Upper lobe of left lung (tissue), 6 donors: ENCODE measurements around the gene ADAMTS19. TPM values are rescaled to one million over a fixed set of nuclear protein-coding genes. Genes with fewer than 3 reads are reported as not detected.
A peak's percentile ranks its signal among the peaks of the same experiment; 100 is the strongest.

Source experiments
- ATAC-seq, 2 donors: fragments of 200-7000 bp; cut with Tn5 transposase; one replicate each; pipeline ENCODE4 v1.9.1; 2022; ENCODE audit warnings: mild to moderate bottlenecking in 2 of 2, moderate library complexity in 2 of 2; ENCODE audit not compliant: low FRiP score in 2 of 2
- DNase-seq, 2 donors: peaks; one replicate each; pipeline ENCODE4 v3.0.0-alpha.2; 2019 to 2020
- H3K27ac ChIP-seq, 4 donors: fragments of 200-600 bp; sonication (generic); one replicate each; pipeline ENCODE4 v1.5.1; 2016 to 2019
- H3K27me3 ChIP-seq, 4 donors: fragments of 200-600 bp; sonication (generic); one replicate each; pipeline ENCODE4 v1.5.1; 2017 to 2019
- H3K36me3 ChIP-seq, 4 donors: fragments of 200-600 bp; sonication (generic); one replicate each; pipeline ENCODE4 v1.5.1; 2016 to 2019
- H3K4me1 ChIP-seq, 4 donors: fragments of 200-600 bp; sonication (generic); one replicate each; pipeline ENCODE4 v1.5.1; 2018 to 2019
- H3K4me3 ChIP-seq, 4 donors: fragments of 200-600 bp; sonication (generic); one replicate each; pipeline ENCODE4 v1.5.1; 2017 to 2019; ENCODE audit warnings: mild to moderate bottlenecking in 2 of 4, moderate library complexity in 1 of 4
- H3K9me3 ChIP-seq, 4 donors: fragments of 200-600 bp; sonication (generic); one replicate each; pipeline ENCODE4 v1.5.1; 2018 to 2019
- CTCF ChIP-seq, 6 experiments: fragments of 450-650 bp in 4 of 6; fragments of 200-600 bp in 2 of 6; sonication (generic) in 2 of 6; IDR thresholded peaks; one replicate each; pipeline ENCODE4 v1.5.1; 2016 to 2019; ENCODE audit warnings: antibody characterized with exemption in 6 of 6
- EP300 ChIP-seq, 4 donors: sonication (generic); formaldehyde crosslinking; IDR thresholded peaks; one replicate each; pipeline ENCODE4 v1.5.1; 2017; ENCODE audit warnings: antibody characterized with exemption in 4 of 4, control low read depth in 2 of 4
- POLR2A ChIP-seq, 4 donors: fragments of 450-650 bp; IDR thresholded peaks; one replicate each; pipeline ENCODE4 v1.5.1; 2016 to 2017; ENCODE audit warnings: antibody characterized with exemption in 4 of 4, mild to moderate bottlenecking in 2 of 4
- POLR2AphosphoS5 ChIP-seq, 2 donors: sonication (generic); formaldehyde crosslinking; IDR thresholded peaks; one replicate each; pipeline ENCODE4 v1.5.1; 2017; ENCODE audit warnings: antibody characterized with exemption in 2 of 2
- WGBS, 2 donors: methylation state at CpG; one replicate each; pipeline ENCODE4 v1.1.5; 2017 to 2018; 5-methylcytosine and 5-hydroxymethylcytosine counted together
- total RNA-seq, 6 donors: library from RNA; depleted of rRNA in 4 of 6; stranded (reverse); fragments of >200 nt in 4 of 6; gene quantifications; one replicate each; pipeline versions ENCODE4 v1.1.0 to v1.2.1, GENCODE V29; 2016 to 2021
- donor health status: DM: no; HTN: no; CAD: no; lungs with moderate emphysema.
- donor health status: DM: no; HTN: yes; CAD: no; lungs with severe emphysema.

ADAMTS19 gene
- total RNA-seq, 6 donors from 2014 or later = 0.17 to 0.29 TPM; not detected in 4

GRCh38 chr5:129748913-129749880, 289.1 kb downstream of the ADAMTS19 start:
- no peak overlapping the region for H3K27ac ChIP-seq
- no peaks in the 10 kb centered on the region for H3K9me3 ChIP-seq
- no peak overlapping the region for H3K4me3 ChIP-seq
- DNase-seq (no peak), ATAC-seq (no peak)
- no peaks in the 10 kb centered on the region for H3K4me1 ChIP-seq
- no peaks in the 10 kb centered on the region for H3K36me3 ChIP-seq
- 84 to 95% methylated on average over 1 of the region's 1 CpG for WGBS, 2 donors
- TF ChIP-seq CTCF (IDR thresholded peaks at IDR 0.05) (no peak), POLR2A (IDR thresholded peaks at IDR 0.05) (no peak), POLR2AphosphoS5 (IDR thresholded peaks at IDR 0.05) (no peak), EP300 (IDR thresholded peaks at IDR 0.05) (no peak)
- H3K27me3 ChIP-seq = no peaks in the 10 kb centered on the region

- Histone ChIP-seq H3K27ac (no peak overlapping the region), H3K4me3 (no peak overlapping the region), H3K4me1 (no peaks in the 10 kb centered on the region), H3K9me3 (no peaks in the 10 kb centered on the region), H3K36me3 (no peaks in the 10 kb centered on the region), H3K27me3 (no peaks in the 10 kb centered on the region)
- 69 to 73% methylated on average over 1 of the region's 1 CpG for WGBS, 2 donors
- no peak for DNase-seq
- TF ChIP-seq CTCF (IDR thresholded peaks at IDR 0.05) (no peak), POLR2AphosphoS5 (IDR thresholded peaks at IDR 0.05) (no peak)
- ATAC-seq = no peak
Observed at GRCh38 chr5:129760636-129761325, 300.7 kb downstream of the ADAMTS19 start.

GRCh38 chr5:129763651-129764050, 303.6 kb downstream of the ADAMTS19 start:
- TF ChIP-seq POLR2AphosphoS5 (IDR thresholded peaks at IDR 0.05) (no peak), EP300 (IDR thresholded peaks at IDR 0.05) (no peak), CTCF (IDR thresholded peaks at IDR 0.05) (no peak), POLR2A (IDR thresholded peaks at IDR 0.05) (no peak)

GRCh38 chr5:129766798-129767197, 306.7 kb downstream of the ADAMTS19 start:
- Histone ChIP-seq H3K4me3 (no peak overlapping the region), H3K9me3 (no peaks in the 10 kb centered on the region), H3K27ac (no peak overlapping the region), H3K36me3 (no peaks in the 10 kb centered on the region), H3K27me3 (no peaks in the 10 kb centered on the region), H3K4me1 (peaks cover 0 to 7% (median 0%) of the 10 kb centered on the region in 4 donors)
- TF ChIP-seq EP300 (IDR thresholded peaks at IDR 0.05) = no peak
- ATAC-seq = no peak
- 79 to 80% methylated on average over 2 of the region's 2 CpGs for WGBS, 2 donors
- no peak for DNase-seq

More at GRCh38 chr5:129763651-129764050, 303.6 kb downstream of the ADAMTS19 start:
- 95% methylated on average over 1 of the region's 1 CpG for WGBS, 2 donors
- Histone ChIP-seq H3K27ac (no peak overlapping the region), H3K4me3 (no peak overlapping the region), H3K9me3 (no peaks in the 10 kb centered on the region), H3K4me1 (no peaks in the 10 kb centered on the region), H3K36me3 (no peaks in the 10 kb centered on the region), H3K27me3 (no peaks in the 10 kb centered on the region)
- ATAC-seq = no peak
- DNase-seq = no peak

GRCh38 chr5:129767927-129768380, 307.9 kb downstream of the ADAMTS19 start:
- WGBS, 2 donors = 0 to 3% methylated on average over 3 of the region's 3 CpGs
- Histone ChIP-seq H3K36me3 (no peaks in the 10 kb centered on the region), H3K27ac (no peak overlapping the region), H3K9me3 (no peaks in the 10 kb centered on the region), H3K4me1 (peaks cover 0 to 7% (median 0%) of the 10 kb centered on the region in 4 donors), H3K27me3 (no peaks in the 10 kb centered on the region), H3K4me3 (no peak overlapping the region)
- TF ChIP-seq CTCF (IDR thresholded peaks at IDR 0.05) = peak; percentile 70 to 95 (median 90)
- TF ChIP-seq POLR2A (IDR thresholded peaks at IDR 0.05) = no peak
- ATAC-seq = peak; percentile 91 to 93
- peak in 1 of 2 donors; percentile 56 for DNase-seq
